Measurements from ENCODE around the gene CTBP1.
A peak's percentile ranks its signal among the peaks of the same experiment; 100 is the strongest.

The CTBP1 gene

DNA sequence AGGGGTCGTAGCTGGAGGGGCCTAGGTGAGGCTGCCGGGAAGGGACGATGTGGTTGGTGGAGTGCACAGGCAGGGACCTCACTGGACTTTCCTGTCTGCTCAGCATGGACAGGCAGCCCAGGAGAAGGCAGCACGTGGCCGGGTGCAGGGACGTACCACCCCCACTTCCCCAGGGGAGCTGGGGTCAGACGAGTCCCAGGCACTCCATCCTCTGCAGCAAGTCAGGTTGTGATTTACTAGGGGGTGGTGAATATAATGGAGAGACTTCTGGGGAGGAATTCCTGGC lies 1.5 kb upstream of the CTBP1 start:
- no peak overlapping the region for H3K4me3 ChIP-seq (ENCODE audit: low read length)
- no peak for DNase-seq (ENCODE audit: low read depth)
- TF ChIP-seq, protein P1, sequence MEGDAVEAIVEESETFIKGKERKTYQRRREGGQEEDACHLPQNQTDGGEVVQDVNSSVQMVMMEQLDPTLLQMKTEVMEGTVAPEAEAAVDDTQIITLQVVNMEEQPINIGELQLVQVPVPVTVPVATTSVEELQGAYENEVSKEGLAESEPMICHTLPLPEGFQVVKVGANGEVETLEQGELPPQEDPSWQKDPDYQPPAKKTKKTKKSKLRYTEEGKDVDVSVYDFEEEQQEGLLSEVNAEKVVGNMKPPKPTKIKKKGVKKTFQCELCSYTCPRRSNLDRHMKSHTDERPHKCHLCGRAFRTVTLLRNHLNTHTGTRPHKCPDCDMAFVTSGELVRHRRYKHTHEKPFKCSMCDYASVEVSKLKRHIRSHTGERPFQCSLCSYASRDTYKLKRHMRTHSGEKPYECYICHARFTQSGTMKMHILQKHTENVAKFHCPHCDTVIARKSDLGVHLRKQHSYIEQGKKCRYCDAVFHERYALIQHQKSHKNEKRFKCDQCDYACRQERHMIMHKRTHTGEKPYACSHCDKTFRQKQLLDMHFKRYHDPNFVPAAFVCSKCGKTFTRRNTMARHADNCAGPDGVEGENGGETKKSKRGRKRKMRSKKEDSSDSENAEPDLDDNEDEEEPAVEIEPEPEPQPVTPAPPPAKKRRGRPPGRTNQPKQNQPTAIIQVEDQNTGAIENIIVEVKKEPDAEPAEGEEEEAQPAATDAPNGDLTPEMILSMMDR (conservative IDR thresholded peaks at IDR 0.05; ENCODE audit: low read depth, low read length), result no peak

DNA sequence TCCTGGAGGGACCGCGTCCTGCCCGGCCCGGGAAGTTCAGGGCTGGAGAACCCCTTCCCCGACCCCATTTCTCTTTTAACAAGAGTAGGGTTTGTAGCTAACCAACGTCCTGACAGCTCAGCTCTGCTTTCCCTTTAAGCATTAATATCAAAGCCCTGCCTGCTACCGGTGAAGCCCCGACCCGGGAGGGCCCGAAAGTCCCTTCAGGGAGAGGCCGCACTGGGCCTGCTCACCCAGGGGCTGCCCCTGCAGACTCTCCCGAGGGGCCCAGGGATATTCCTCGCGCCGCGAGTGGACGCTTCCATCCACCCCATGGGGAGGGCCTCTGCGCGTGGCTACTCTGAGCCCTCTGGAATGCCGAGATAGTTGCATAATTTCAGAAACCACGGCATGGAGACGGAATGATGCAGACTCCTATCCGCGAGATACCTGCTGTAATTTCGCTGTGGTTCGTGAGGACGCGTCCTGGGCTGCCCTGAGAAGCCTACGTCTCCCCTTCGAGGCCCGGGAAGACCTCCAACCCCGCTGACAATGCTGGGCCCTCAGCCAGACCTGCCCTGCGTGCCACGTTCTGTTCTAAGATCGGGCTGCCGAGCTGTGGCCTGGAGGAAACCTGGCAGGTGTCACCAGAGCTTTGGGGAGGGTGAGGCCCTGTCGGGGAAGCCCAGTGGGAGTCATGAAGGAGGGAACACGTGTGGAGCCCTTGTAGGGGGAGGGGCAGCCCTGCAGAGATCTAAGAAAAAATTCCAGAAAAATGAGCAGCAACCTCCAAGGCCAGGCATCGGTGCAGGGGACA lies 999 bp upstream of the CTBP1 start:
- DNase-seq (ENCODE audit: low read depth), result no peak
- TF ChIP-seq, protein P1 (conservative IDR thresholded peaks at IDR 0.05; ENCODE audit: low read depth, low read length), result no peak
- H3K4me3 ChIP-seq (ENCODE audit: low read length), result peak overlapping the region; percentile 45

GRCh38 chr4:1249148-1249730 lies 309 bp upstream of the CTBP1 start:
- peak; percentile 39 for DNase-seq (ENCODE audit: low read depth)
- TF ChIP-seq, protein P1 (conservative IDR thresholded peaks at IDR 0.05; ENCODE audit: low read depth, low read length), result no peak

DNA sequence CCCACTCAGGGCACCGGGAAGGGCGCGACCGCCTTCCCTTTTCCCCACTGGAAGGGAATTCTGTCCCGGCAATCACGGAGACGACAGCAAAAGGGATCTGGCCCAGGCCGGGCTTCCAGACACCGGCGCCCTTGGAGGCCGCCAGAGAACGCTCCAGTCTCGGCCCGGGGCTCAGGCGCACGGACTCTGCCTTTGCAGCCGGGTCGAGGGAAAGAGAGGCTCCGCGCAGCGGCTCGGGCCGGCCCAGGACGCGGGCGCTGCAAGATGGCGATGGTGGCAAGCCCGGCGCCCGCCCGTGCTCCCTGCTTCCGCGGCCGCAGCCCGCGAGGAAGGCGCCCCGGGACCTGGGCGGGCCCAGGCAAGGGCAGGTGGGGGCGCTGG lies 1.1 kb downstream of the CTBP1 start:
- no peak for DNase-seq (ENCODE audit: low read depth)
- peak overlapping the region; percentile 78 for H3K4me3 ChIP-seq (ENCODE audit: low read length)
- TF ChIP-seq, protein P1 (conservative IDR thresholded peaks at IDR 0.05; ENCODE audit: low read depth, low read length), result no peak

More at GRCh38 chr4:1249148-1249730, 309 bp upstream of the CTBP1 start:
- peak overlapping the region; percentile 45 for H3K4me3 ChIP-seq (ENCODE audit: low read length)

- TF ChIP-seq, protein P1 (conservative IDR thresholded peaks at IDR 0.05; ENCODE audit: low read depth, low read length), result no peak
These were observed 1.7 kb downstream of the CTBP1 start for GRCh38 chr4:1246901-1247863.

GRCh38 chr4:1246111-1246881 lies 2.6 kb downstream of the CTBP1 start:
- TF ChIP-seq, protein P1 (conservative IDR thresholded peaks at IDR 0.05; ENCODE audit: low read depth, low read length), result no peak
- DNase-seq (ENCODE audit: low read depth), result no peak
- peak overlapping the region; percentile 78 for H3K4me3 ChIP-seq (ENCODE audit: low read length)

More at GRCh38 chr4:1246901-1247863, 1.7 kb downstream of the CTBP1 start:
- DNase-seq (ENCODE audit: low read depth), result no peak
- peak overlapping the region; percentile 78 for H3K4me3 ChIP-seq (ENCODE audit: low read length)

All from retinal pigment epithelial cell (primary cell).